Measurements from ENCODE around the gene GALNT11.
"Not testable (repeated sequence)": the region's sequence is repeated elsewhere in the genome, so short reads cannot be mapped to it uniquely, and the experiment has no call there.

The GALNT11 gene

DNA sequence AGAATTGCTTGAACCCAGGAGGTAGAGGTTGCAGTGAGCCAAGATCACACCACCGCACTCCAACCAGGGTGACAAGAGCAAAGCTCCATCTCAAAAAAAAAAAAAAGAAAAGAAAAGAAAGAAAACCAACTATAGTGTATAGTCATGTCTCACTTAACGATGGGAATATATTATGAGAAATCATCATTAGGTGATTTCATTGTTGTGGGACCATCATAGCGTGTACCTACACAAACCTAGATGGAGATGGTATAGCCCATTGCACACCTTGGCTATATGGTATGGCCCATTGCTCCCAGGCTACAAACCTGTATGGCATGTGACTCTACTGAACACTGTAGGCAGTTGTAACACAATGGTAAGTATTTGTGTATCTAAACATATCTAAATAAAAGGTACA is 8.5 kb upstream of the GALNT11 start:
- DNase-seq (ENCODE audit: extremely low read depth, insufficient read length): no peak
- Histone ChIP-seq H3K4me3 (replicated peaks; ENCODE audit: low read depth, low read length) (no peak overlapping the region), H3K27me3 (replicated peaks; ENCODE audit: control insufficient read depth, insufficient read depth, low read length) (no peaks in the 10 kb centered on the region; the same call in 1 of the 2 replicates), H3K36me3 (ENCODE audit: control insufficient read depth, insufficient read depth, low read length) (no peaks in the 10 kb centered on the region)
- TF ChIP-seq, protein P1, sequence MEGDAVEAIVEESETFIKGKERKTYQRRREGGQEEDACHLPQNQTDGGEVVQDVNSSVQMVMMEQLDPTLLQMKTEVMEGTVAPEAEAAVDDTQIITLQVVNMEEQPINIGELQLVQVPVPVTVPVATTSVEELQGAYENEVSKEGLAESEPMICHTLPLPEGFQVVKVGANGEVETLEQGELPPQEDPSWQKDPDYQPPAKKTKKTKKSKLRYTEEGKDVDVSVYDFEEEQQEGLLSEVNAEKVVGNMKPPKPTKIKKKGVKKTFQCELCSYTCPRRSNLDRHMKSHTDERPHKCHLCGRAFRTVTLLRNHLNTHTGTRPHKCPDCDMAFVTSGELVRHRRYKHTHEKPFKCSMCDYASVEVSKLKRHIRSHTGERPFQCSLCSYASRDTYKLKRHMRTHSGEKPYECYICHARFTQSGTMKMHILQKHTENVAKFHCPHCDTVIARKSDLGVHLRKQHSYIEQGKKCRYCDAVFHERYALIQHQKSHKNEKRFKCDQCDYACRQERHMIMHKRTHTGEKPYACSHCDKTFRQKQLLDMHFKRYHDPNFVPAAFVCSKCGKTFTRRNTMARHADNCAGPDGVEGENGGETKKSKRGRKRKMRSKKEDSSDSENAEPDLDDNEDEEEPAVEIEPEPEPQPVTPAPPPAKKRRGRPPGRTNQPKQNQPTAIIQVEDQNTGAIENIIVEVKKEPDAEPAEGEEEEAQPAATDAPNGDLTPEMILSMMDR (IDR thresholded peaks at IDR 0.05; ENCODE audit: insufficient read depth, low read length, poor library complexity, severe bottlenecking): no peak

DNA sequence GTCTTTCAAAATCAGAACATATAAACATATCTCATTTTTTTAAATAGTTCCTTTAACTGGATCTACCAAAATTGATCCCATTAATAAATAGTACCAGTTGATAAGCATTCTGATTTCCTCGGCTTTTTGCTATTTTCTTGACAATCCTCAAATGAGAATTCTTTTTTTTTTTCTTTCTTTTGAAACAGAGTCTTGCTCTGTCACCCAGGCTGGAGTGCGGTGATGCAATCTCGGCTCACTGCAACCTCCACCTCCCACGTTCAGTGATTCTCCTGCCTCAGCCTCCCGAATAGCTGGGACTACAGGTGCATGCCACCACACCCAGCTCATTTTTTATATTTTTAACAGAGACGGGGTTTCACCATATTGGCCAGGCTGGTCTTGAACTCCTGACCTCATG is 7.8 kb upstream of the GALNT11 start:
- H3K36me3 ChIP-seq (ENCODE audit: control insufficient read depth, insufficient read depth, low read length); H3K27me3 ChIP-seq (replicated peaks; ENCODE audit: control insufficient read depth, insufficient read depth, low read length); H3K4me3 ChIP-seq (replicated peaks; ENCODE audit: low read depth, low read length); DNase-seq (ENCODE audit: extremely low read depth, insufficient read length): not testable (repeated sequence)

DNA sequence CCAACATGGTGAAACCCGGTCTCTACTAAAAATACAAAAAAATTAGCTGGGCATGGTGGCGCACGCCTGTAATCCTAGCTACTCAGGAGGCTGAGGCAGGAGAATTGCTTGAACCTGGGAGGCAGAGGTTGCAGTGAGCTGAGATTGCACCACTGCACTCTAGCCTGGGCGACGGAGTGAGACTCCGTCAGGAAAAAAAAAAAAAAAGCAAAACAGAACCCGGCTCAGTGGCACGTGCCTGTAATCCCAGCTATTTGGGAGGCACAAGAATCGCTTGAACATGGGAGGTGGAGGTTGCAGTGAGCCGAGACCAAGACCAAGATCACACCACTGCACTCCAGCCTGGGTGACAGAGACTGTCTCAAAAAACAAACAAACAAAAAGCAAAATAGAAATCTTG is 3.7 kb upstream of the GALNT11 start:
- not testable (repeated sequence) for H3K27me3 ChIP-seq (replicated peaks; ENCODE audit: control insufficient read depth, insufficient read depth, low read length); H3K4me3 ChIP-seq (replicated peaks; ENCODE audit: low read depth, low read length); DNase-seq (ENCODE audit: extremely low read depth, insufficient read length); H3K36me3 ChIP-seq (ENCODE audit: control insufficient read depth, insufficient read depth, low read length)

DNA sequence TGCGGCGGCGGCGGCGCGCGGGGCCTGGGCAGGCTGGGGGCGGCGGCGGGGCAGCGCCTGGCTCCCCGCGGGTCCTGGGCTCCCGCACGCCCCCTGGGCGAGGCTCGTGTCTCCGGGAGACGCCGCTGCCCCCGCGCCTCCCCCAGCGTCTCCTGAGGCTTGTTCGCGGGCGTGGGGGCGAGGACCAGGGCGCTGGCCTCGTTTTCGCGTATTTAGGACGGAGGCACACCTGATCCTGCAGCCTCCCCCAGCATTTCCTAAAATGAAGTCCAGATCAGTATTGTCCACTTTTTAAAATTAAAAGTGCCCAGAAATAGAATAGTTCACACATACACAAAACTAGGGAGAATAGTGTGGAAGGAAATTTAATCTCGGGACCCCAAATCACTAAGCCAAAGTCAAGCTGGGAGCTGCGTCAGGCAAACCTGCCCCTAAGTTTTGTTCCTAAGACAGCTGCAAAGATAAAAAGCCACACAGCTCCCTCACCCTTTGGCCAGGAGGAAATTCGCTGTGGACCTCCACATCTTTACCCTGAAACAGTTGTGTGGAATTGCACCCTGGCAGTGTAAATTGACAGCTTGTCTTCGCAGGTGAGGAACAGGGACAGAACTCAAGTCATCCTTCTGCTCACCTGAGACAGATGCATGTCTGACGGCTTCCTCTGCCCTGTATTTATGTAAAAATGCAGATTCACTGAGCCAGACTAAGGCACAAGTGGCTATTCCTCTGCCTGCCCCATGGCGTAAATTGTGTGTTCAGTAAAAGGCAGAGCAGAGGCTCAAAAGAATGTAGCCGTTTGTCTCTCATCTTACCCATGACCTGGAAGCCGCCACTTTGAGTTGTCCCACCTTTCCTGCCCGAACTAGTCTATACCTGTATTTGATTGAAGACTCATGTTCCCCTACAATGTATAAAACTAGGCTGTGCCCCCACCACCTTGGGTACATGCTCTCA is 740 bp downstream of the GALNT11 start:
- no peaks in the 10 kb centered on the region for H3K27me3 ChIP-seq (replicated peaks; ENCODE audit: control insufficient read depth, insufficient read depth, low read length)
- H3K36me3 ChIP-seq (ENCODE audit: control insufficient read depth, insufficient read depth, low read length): no peaks in the 10 kb centered on the region; the same call in 1 of the 2 replicates
- DNase-seq (ENCODE audit: extremely low read depth, insufficient read length): no peak
- H3K4me3 ChIP-seq (replicated peaks; ENCODE audit: low read depth, low read length): peak overlapping the region; percentile 75
- TF ChIP-seq, protein P1 (IDR thresholded peaks at IDR 0.05; ENCODE audit: insufficient read depth, low read length, poor library complexity, severe bottlenecking): no peak

DNA sequence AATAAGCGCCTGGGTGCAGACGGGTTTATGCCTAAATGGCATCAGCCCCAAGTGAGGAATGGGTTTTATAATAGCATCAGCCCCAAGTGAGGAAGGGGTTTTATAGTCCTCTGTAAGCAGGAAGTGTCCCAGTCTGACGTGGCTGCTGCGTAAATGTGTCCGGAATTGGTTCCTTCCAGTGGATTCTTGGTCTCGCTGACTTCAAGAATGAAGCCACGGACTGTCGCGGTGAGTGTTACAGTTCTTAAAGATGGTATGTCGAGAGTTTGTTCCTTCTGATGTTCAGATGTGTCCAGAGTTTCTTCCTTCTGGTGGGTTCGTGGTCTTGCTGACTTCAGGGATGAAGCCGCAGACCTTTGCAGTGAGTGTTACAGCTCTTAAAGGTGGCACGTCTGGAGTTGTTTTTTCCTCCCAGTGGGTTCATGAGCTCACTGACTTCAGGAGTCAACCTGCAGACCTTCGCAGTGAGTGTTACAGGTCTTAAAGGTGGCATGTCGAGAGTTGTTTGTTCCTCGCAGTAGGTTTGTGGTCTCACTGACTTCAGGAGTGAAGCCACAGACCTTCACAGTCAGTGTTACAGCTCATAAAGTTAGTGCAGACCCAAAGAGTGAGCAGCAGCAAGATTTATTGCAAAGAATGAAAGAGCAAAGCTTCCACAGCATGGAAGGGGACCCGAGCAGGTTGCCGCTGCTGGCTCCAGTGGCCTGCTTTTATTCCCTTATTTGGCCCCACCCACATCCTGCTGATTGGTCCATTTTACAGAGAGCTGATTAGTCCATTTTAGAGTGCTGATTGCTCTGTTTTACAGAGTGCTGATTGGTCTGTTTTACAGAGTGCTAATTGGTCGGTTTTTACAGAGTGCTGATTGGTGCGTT is 2.3 kb downstream of the GALNT11 start:
- not testable (repeated sequence) for H3K4me3 ChIP-seq (replicated peaks; ENCODE audit: low read depth, low read length); DNase-seq (ENCODE audit: extremely low read depth, insufficient read length); H3K36me3 ChIP-seq (ENCODE audit: control insufficient read depth, insufficient read depth, low read length); H3K27me3 ChIP-seq (replicated peaks; ENCODE audit: control insufficient read depth, insufficient read depth, low read length)

DNA sequence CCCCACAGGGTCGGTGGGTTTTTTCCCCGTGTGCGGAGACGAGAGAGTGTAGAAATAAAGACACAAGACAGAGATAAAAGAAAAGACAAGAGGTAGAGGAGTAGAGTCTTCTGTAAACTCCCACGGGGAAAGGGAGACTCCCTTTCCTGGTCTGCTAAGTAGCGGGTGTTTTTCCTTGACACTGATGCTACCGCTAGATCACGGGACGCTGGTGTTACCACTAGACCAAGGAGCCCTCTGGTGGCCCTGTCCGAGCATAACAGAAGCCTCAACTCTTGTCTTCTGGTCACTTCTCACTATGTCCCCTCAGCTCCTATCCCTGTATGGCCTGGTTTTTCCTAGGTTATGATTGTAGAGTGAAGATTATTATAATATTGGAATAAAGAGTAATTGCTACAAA is 4.6 kb downstream of the GALNT11 start:
- DNase-seq (ENCODE audit: extremely low read depth, insufficient read length); H3K27me3 ChIP-seq (replicated peaks; ENCODE audit: control insufficient read depth, insufficient read depth, low read length); H3K36me3 ChIP-seq (ENCODE audit: control insufficient read depth, insufficient read depth, low read length); H3K4me3 ChIP-seq (replicated peaks; ENCODE audit: low read depth, low read length): not testable (repeated sequence)
- TF ChIP-seq, protein P1 (IDR thresholded peaks at IDR 0.05; ENCODE audit: insufficient read depth, low read length, poor library complexity, severe bottlenecking): peak; percentile 56

DNA sequence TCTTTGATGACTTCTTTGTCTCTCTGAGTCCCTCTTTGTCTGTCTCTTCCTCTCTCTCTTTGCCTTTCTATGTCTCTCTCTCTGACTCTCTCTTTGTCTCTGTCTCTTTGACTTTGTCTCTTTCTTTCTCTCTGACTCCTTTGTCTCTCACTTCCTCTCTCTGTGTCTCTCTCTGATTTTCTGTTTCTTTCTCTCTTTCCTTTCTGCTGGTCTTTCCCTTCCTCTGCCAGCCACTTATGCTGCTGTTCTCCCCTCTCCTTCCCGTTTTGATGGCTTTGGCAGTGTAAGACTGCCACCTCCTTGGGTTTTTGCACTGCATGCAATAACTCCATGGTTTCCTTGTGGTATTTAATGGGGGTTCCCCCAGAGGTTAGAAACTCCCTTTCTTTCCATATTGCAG is 5.2 kb downstream of the GALNT11 start:
- H3K4me3 ChIP-seq (replicated peaks; ENCODE audit: low read depth, low read length); H3K27me3 ChIP-seq (replicated peaks; ENCODE audit: control insufficient read depth, insufficient read depth, low read length); H3K36me3 ChIP-seq (ENCODE audit: control insufficient read depth, insufficient read depth, low read length); DNase-seq (ENCODE audit: extremely low read depth, insufficient read length): not testable (repeated sequence)

Data from GM06990 (cell line).